H1 (cell line): Measurements from ENCODE around the gene OR6T1. TPM values are rescaled to one million over a fixed set of nuclear protein-coding genes. Genes with fewer than 3 reads are reported as not detected.

Source experiments
- CTCF ChIA-PET: fragments of 300-600 bp; sonication (Branson Sonifier 250); formaldehyde crosslinking; loops from one replicate; lab custom pipeline; 2021; ENCODE audit not compliant: partially characterized antibody; lab: Charles Lee
- POLR2A ChIA-PET: fragments of 300-600 bp; sonication (Branson Sonifier 250); formaldehyde crosslinking; loops from one replicate; lab custom pipeline; 2021; ENCODE audit warnings: inconsistent platforms; ENCODE audit not compliant: partially characterized antibody; lab: Charles Lee
- DNase-seq, 2 experiments: peaks; one replicate each; pipeline versions ENCODE4 v3.0.0 to v3.0.0-alpha.2; 2010 to 2022; ENCODE audit warnings: low spot score in 2 of 2, low read depth in 1 of 2, mixed read lengths in 1 of 2
- FAIRE-seq: peaks from 2 replicates; lab custom pipeline; 2011; peaks lifted over from hg19 to GRCh38; lab: Jason Lieb, UNC
- H2AFZ ChIP-seq: 2 replicates; pipeline ENCODE4 v1.8.1; 2012; ENCODE audit warnings: low read length, inconsistent platforms
- H2AK5ac ChIP-seq: 2 replicates; pipeline ENCODE4 v1.6.1; 2013; ENCODE audit warnings: low read depth, low read length
- H2BK120ac ChIP-seq: replicated peaks from 2 replicates; pipeline ENCODE3; 2013; ENCODE audit warnings: low read depth, low read length, inconsistent platforms
- H2BK12ac ChIP-seq: 2 replicates; pipeline ENCODE4 v1.6.1; 2013; ENCODE audit warnings: low read depth, low read length
- H2BK15ac ChIP-seq: 2 replicates; pipeline ENCODE4 v1.6.1; 2013; ENCODE audit warnings: low read length
- H2BK20ac ChIP-seq: 2 replicates; pipeline ENCODE4 v1.6.1; 2013; ENCODE audit warnings: low read length
- H2BK5ac ChIP-seq: 2 replicates; pipeline ENCODE4 v1.6.1; 2013; ENCODE audit warnings: low read depth, low read length
- H3K14ac ChIP-seq: 2 replicates; pipeline ENCODE4 v1.6.1; 2013; ENCODE audit warnings: inconsistent platforms; ENCODE audit not compliant: insufficient read length
- H3K18ac ChIP-seq: 2 replicates; pipeline ENCODE4 v1.6.1; 2013; ENCODE audit warnings: low read length; ENCODE audit errors: extremely low read depth
- H3K23ac ChIP-seq: 2 replicates; pipeline ENCODE4 v1.6.1; 2013; ENCODE audit warnings: inconsistent platforms; ENCODE audit not compliant: insufficient read length
- H3K23me2 ChIP-seq: 2 replicates; pipeline ENCODE4 v1.6.1; 2013; ENCODE audit warnings: low read depth, low read length
- H3K27ac ChIP-seq: 2 replicates; pipeline ENCODE4 v1.6.1; 2011; ENCODE audit warnings: low read depth, low read length, inconsistent platforms
- H3K27me3 ChIP-seq, 4 experiments: replicated peaks in 1 of 4; 1 replicate in 1 of 4; 2 replicates in 3 of 4; pipeline versions ENCODE4 v1.6.1 to v1.8.1; 2011 to 2013; ENCODE audit warnings: low read length in 3 of 4, mild to moderate bottlenecking in 3 of 4, inconsistent platforms in 2 of 4, mixed read lengths in 2 of 4, moderate library complexity in 1 of 4; ENCODE audit not compliant: control insufficient read depth in 3 of 4, insufficient read depth in 3 of 4; ENCODE audit errors: extremely low read depth in 1 of 4
- H3K36me3 ChIP-seq, 4 experiments: 2 replicates each; pipeline versions ENCODE4 v1.6.1 to v1.8.1; 2011 to 2013; ENCODE audit warnings: mild to moderate bottlenecking in 4 of 4, low read length in 3 of 4, moderate library complexity in 2 of 4, control low read depth in 1 of 4, inconsistent platforms in 1 of 4; ENCODE audit not compliant: insufficient read depth in 4 of 4, control insufficient read depth in 2 of 4
- H3K4ac ChIP-seq: replicated peaks from 2 replicates; pipeline ENCODE3; 2013; ENCODE audit warnings: low read length, low read depth, mixed read lengths, inconsistent platforms; ENCODE audit not compliant: insufficient read length
- H3K4me1 ChIP-seq, 4 experiments: replicated peaks in 1 of 4; 1 replicate in 1 of 4; 2 replicates in 3 of 4; pipeline versions ENCODE4 v1.6.1 to v1.8.1; 2011 to 2013; ENCODE audit warnings: low read length in 3 of 4, inconsistent platforms in 2 of 4, mixed read lengths in 1 of 4; ENCODE audit not compliant: insufficient read depth in 4 of 4, control insufficient read depth in 3 of 4
- H3K4me2 ChIP-seq, 2 experiments: 2 replicates each; pipeline versions ENCODE4 v1.6.1 to v1.8.1; 2011 to 2013; ENCODE audit warnings: low read depth in 2 of 2, low read length in 2 of 2, control low read depth in 1 of 2, inconsistent platforms in 1 of 2, mild to moderate bottlenecking in 1 of 2; ENCODE audit not compliant: insufficient read depth in 1 of 2
- H3K4me3 ChIP-seq, 4 experiments: fragments of 200-600, 300-600 bp in 1 of 4; sonication (generic), shearing (Covaris generic), sonication (Bioruptor Twin) in 1 of 4; 2 replicates each; pipeline versions ENCODE4 v1.5.1 to v1.8.1; 2011 to 2016; ENCODE audit warnings: low read length in 4 of 4, low read depth in 3 of 4, control low read depth in 2 of 4, inconsistent platforms in 2 of 4, mild to moderate bottlenecking in 2 of 4, mixed read lengths in 1 of 4, moderate library complexity in 1 of 4; ENCODE audit not compliant: insufficient read depth in 2 of 4; ENCODE audit errors: extremely low read depth in 1 of 4
- H3K56ac ChIP-seq: replicated peaks from 2 replicates; pipeline ENCODE3; 2013; ENCODE audit warnings: low read depth, mild to moderate bottlenecking, mixed read lengths, low read length, inconsistent platforms; ENCODE audit not compliant: insufficient read length
- H3K79me1 ChIP-seq: 2 replicates; pipeline ENCODE4 v1.6.1; 2013; ENCODE audit warnings: low read depth, low read length, control low read depth
- H3K79me2 ChIP-seq, 2 experiments: 2 replicates each; pipeline versions ENCODE4 v1.6.1 to v1.8.1; 2012 to 2013; ENCODE audit warnings: low read length in 2 of 2, mild to moderate bottlenecking in 2 of 2, inconsistent platforms in 1 of 2; ENCODE audit not compliant: insufficient read depth in 2 of 2, control insufficient read depth in 1 of 2
- H3K9ac ChIP-seq, 4 experiments: replicated peaks in 1 of 4; 1 replicate in 1 of 4; 2 replicates in 3 of 4; pipeline versions ENCODE4 v1.6.1 to v1.8.1; 2011 to 2013; ENCODE audit warnings: low read depth in 3 of 4, low read length in 3 of 4, control low read depth in 2 of 4, mild to moderate bottlenecking in 2 of 4, moderate library complexity in 2 of 4, inconsistent platforms in 1 of 4; ENCODE audit errors: extremely low read depth in 1 of 4
- H3K9me3 ChIP-seq, 2 experiments: 2 replicates each; pipeline versions ENCODE4 v1.6.1 to v1.8.1; 2012 to 2013; ENCODE audit warnings: mild to moderate bottlenecking in 2 of 2, moderate library complexity in 2 of 2, control low read depth in 1 of 2, inconsistent platforms in 1 of 2, low read depth in 1 of 2, low read length in 1 of 2, mixed read lengths in 1 of 2; ENCODE audit not compliant: insufficient read depth in 2 of 2
- H4K20me1 ChIP-seq, 2 experiments: replicated peaks in 1 of 2; 2 replicates each; pipeline versions ENCODE3 to v1.8.1; 2011 to 2013; ENCODE audit warnings: inconsistent platforms in 2 of 2, low read length in 2 of 2, mild to moderate bottlenecking in 1 of 2; ENCODE audit not compliant: insufficient read depth in 2 of 2, control insufficient read depth in 1 of 2
- H4K5ac ChIP-seq: 2 replicates; pipeline ENCODE4 v1.6.1; 2013; ENCODE audit warnings: low read length, low read depth, mixed read lengths, inconsistent platforms; ENCODE audit not compliant: insufficient read length
- H4K8ac ChIP-seq: 2 replicates; pipeline ENCODE4 v1.8.0; 2013; ENCODE audit warnings: mild to moderate bottlenecking, moderate library complexity, low read length, inconsistent platforms; ENCODE audit not compliant: insufficient read depth; ENCODE audit errors: extremely low read depth
- H4K91ac ChIP-seq: replicated peaks from 2 replicates; pipeline ENCODE3; 2013; ENCODE audit warnings: low read length, mixed read lengths, inconsistent platforms; ENCODE audit not compliant: insufficient read length
- ATF3 ChIP-seq: IDR thresholded peaks from 2 replicates; pipeline ENCODE4 v1.6.1; 2011; ENCODE audit warnings: low read depth, mild to moderate bottlenecking, low read length; ENCODE audit not compliant: insufficient read depth
- BACH1 ChIP-seq: IDR thresholded peaks from 2 replicates; pipeline ENCODE4 v1.6.1; 2012; ENCODE audit warnings: low read length, improper control_type of control experiment
- E2F6 ChIP-seq: IDR thresholded peaks from 2 replicates; pipeline ENCODE4 v1.6.1; 2012; ENCODE audit warnings: inconsistent platforms
- FOSL1 ChIP-seq: IDR thresholded peaks from 2 replicates; pipeline ENCODE4 v1.6.1; 2011; ENCODE audit warnings: mild to moderate bottlenecking, low read depth, low read length, moderate library complexity; ENCODE audit not compliant: insufficient read depth
- HDAC6 ChIP-seq: IDR thresholded peaks from one replicate; pipeline ENCODE4 v1.7.1; 2012; ENCODE audit warnings: low read depth, mild to moderate bottlenecking, inconsistent platforms, low read length, moderate library complexity
- JUN ChIP-seq: IDR thresholded peaks from 2 replicates; pipeline ENCODE4 v1.6.1; 2011; ENCODE audit warnings: low read depth, mild to moderate bottlenecking, improper control_type of control experiment, low read length
- NRF1 ChIP-seq: IDR thresholded peaks from 2 replicates; pipeline ENCODE4 v1.6.1; 2011; ENCODE audit warnings: mild to moderate bottlenecking, low read depth, low read length, improper control_type of control experiment
- POLR2A ChIP-seq, 2 experiments: IDR thresholded peaks; 1 replicate in 1 of 2; 2 replicates in 1 of 2; pipeline ENCODE4 v1.6.1; 2011; ENCODE audit warnings: low read depth in 2 of 2, low read length in 2 of 2, mild to moderate bottlenecking in 2 of 2; ENCODE audit errors: control extremely low read depth in 1 of 2
- POLR2AphosphoS5 ChIP-seq: IDR thresholded peaks from 2 replicates; pipeline ENCODE4 v1.6.1; 2011; ENCODE audit warnings: low read depth, low read length
- RXRA ChIP-seq: IDR thresholded peaks from 2 replicates; pipeline ENCODE4 v1.6.1; 2011; ENCODE audit warnings: low read depth, mild to moderate bottlenecking, low read length, moderate library complexity; ENCODE audit not compliant: insufficient read depth
- SUZ12 ChIP-seq: fragments of 200-600 bp; sonication (generic); IDR thresholded peaks from 2 replicates; pipeline ENCODE4 v1.6.1; 2012; ENCODE audit warnings: mild to moderate bottlenecking, inconsistent platforms, low read length, moderate library complexity, mixed read lengths
- TCF12 ChIP-seq: IDR thresholded peaks from 2 replicates; pipeline ENCODE4 v1.6.1; 2011; ENCODE audit warnings: low read depth, mild to moderate bottlenecking, low read length
- YY1 ChIP-seq: IDR thresholded peaks from 2 replicates; pipeline ENCODE4 v1.6.1; 2011; ENCODE audit warnings: low read depth, mild to moderate bottlenecking, low read length
- WGBS, 2 experiments: shearing (Covaris generic) in 1 of 2; methylation state at CpG; one replicate each; pipeline versions ENCODE4 v1.1.6 to v1.1.7; 2013 to 2015; ENCODE audit warnings: low lambda C conversion rate in 2 of 2, mixed read lengths in 2 of 2, inconsistent platforms in 1 of 2, low coverage in 1 of 2, missing lambda C conversion rate in 1 of 2; ENCODE audit not compliant: insufficient replicate concordance in 2 of 2, insufficient coverage in 1 of 2, insufficient read length in 1 of 2; ENCODE audit errors: extremely low coverage in 1 of 2, missing lambda C conversion rate in 1 of 2; 5-methylcytosine and 5-hydroxymethylcytosine counted together
- long read RNA-seq, 2 experiments: library from RNA in 1 of 2; library from capped mRNA in 1 of 2; stranded (forward); transcript quantifications; one replicate each; pipeline ENCODE4 v2.0.0, GENCODE V29; 2021; ENCODE audit warnings: inconsistent platforms in 1 of 2
- polyA minus RNA-seq, 3 experiments: library from RNA; depleted of rRNA, polyadenylated mRNA; stranded (reverse); fragments of >200 nt; gene quantifications; 1 replicate in 2 of 3; 2 replicates in 1 of 3; pipeline ENCODE4 v1.2.3, GENCODE V29; 2011
- polyA plus RNA-seq, 7 experiments: library from polyadenylated mRNA; depleted of rRNA in 3 of 7; stranded (reverse) in 5 of 7; unstranded in 2 of 7; fragments of >200 nt in 5 of 7; fragments of 200-250 nt in 2 of 7; gene quantifications; 1 replicate in 5 of 7; 2 replicates in 1 of 7; 4 replicates in 1 of 7; pipeline versions ENCODE4 v1.2.1 to v1.2.3, GENCODE V29; 2011 to 2013; ENCODE audit warnings: missing spikeins in 2 of 7, mixed read lengths in 2 of 7
- total RNA-seq: library from RNA; stranded (reverse); fragmentation: NEBNext Ultra II Directional; extraction: Animal tissue kit (Norgen Biotek cat#: 25700); gene quantifications from 2 replicates; pipeline ENCODE4 v1.2.1, GENCODE V29; 2021

Gene OR6T1
- total RNA-seq (not detected in 2 replicates), polyA plus RNA-seq (2011; rRNA removed) (not detected in 2 replicates), polyA minus RNA-seq (2011; rRNA and poly(A)+ RNA removed) (not detected in 2 replicates)
- not detected for polyA plus RNA-seq (2011; cell fraction: cytosol; rRNA removed)
- polyA plus RNA-seq (2011; cell fraction: nucleus; rRNA removed): not detected
- 0.15 TPM in 1 of 4 replicates, not detected in the others for polyA plus RNA-seq (2012, experiment 1 of 2)
- not detected for polyA plus RNA-seq (2012, experiment 2 of 2)
- not detected for polyA plus RNA-seq (2013, experiment 1 of 2)
- polyA plus RNA-seq (2013, experiment 2 of 2): not detected
- not detected for polyA minus RNA-seq (2011; cell fraction: cytosol; rRNA and poly(A)+ RNA removed)
- not detected for polyA minus RNA-seq (2011; cell fraction: nucleus; rRNA and poly(A)+ RNA removed)
- long read RNA-seq, experiment 1: 0 reads
- long read RNA-seq, experiment 2: 0 reads

GRCh38 chr11:123943738-123944137, at the start of gene OR6T1:
Gene OR6T1, minus strand, starts transcription at chr11:123943838. Its CDS starts 0 bp downstream, at chr11:123943838.
- no peak within 1 kb of the TSS for H2BK120ac ChIP-seq
- H3K27ac ChIP-seq: no peak within 1 kb of the TSS
- H4K91ac ChIP-seq: no peak within 1 kb of the TSS
- H2AK5ac ChIP-seq: no peak within 1 kb of the TSS
- FAIRE-seq: no peak
- no peaks in the 10 kb centered on the region for H4K20me1 ChIP-seq
- H3K4ac ChIP-seq: no peak within 1 kb of the TSS
- WGBS, 2 experiments: 85% methylated on average over 3 of the region's 3 CpGs; no CpG with 5 or more reads in 1 of the 2 experiments
- H3K4me3 ChIP-seq: no peak within 1 kb of the TSS
- no peaks in the 10 kb centered on the region for H3K79me1 ChIP-seq
- ChIA-PET POLR2A (no interaction called here), CTCF (interaction anchor here (1.8 kb wide), 1 partner anchor 12 kb away, joined by 7 read pairs; no protein-coding TSS in a partner anchor)
- no peaks in the 10 kb centered on the region for H3K36me3 ChIP-seq
- H3K9me3 ChIP-seq: no peaks in the 10 kb centered on the region
- no peak within 1 kb of the TSS for H2AFZ ChIP-seq
- H2BK20ac ChIP-seq: no peak within 1 kb of the TSS
- H3K9ac ChIP-seq: no peak within 1 kb of the TSS
- no peak within 1 kb of the TSS for H3K18ac ChIP-seq
- H3K14ac ChIP-seq: no peak within 1 kb of the TSS
- no peaks in the 10 kb centered on the region for H3K79me2 ChIP-seq
- H3K23me2 ChIP-seq: no peaks in the 10 kb centered on the region
- no peak within 1 kb of the TSS for H3K56ac ChIP-seq
- DNase-seq: no peak
- H3K23ac ChIP-seq: no peak within 1 kb of the TSS
- H4K8ac ChIP-seq: no peak within 1 kb of the TSS
- no peaks in the 10 kb centered on the region for H3K27me3 ChIP-seq
- H4K5ac ChIP-seq: no peak within 1 kb of the TSS
- no peaks in the 10 kb centered on the region for H3K4me1 ChIP-seq
- H3K4me2 ChIP-seq: no peak within 1 kb of the TSS
- H2BK15ac ChIP-seq: no peak within 1 kb of the TSS
- no peak within 1 kb of the TSS for H2BK12ac ChIP-seq
- H2BK5ac ChIP-seq: no peak within 1 kb of the TSS
- TF ChIP-seq ATF3 (no peak), HDAC6 (no peak), POLR2AphosphoS5 (no peak), FOSL1 (no peak), JUN (no peak), E2F6 (no peak), NRF1 (no peak), TCF12 (no peak), SUZ12 (no peak), POLR2A (IDR thresholded peaks at IDR 0.05; ENCODE audit: control extremely low read depth in 1 of 2, low read depth in 2 of 2, low read length in 2 of 2) (no peak), BACH1 (no peak), YY1 (no peak), RXRA (no peak)
